ENCODE data around the gene FEZF2.

GRCh38 chr3:62332835-62333244 is 40.5 kb downstream of the FEZF2 start:
- TF ChIP-seq CTCF (IDR thresholded peaks at IDR 0.05): peak in 4 of 5 experiments; percentile 37 to 46 (median 44)
- no peak for TF ChIP-seq POLR2A (IDR thresholded peaks at IDR 0.05)
